ENCODE data around the gene ARHGEF4. TPM values are rescaled to one million over a fixed set of nuclear protein-coding genes. Genes with fewer than 3 reads are reported as not detected.

Gene ARHGEF4
- total and polyA plus RNA-seq, 10 of the 15 experiments (the other 5 are each of a cell fraction or from before 2014, with no cell fraction given) = 0.02 to 0.24 (median 0.16) TPM; not detected in 6

GRCh38 chr2:131033786-131034121, 197.0 kb downstream of the ARHGEF4 start:
- intact Hi-C loops (cut with micrococcal nuclease; ENCODE audit: unreplicated experiment) = no loop called here
- no peaks in the 10 kb centered on the region for H3K79me2 ChIP-seq (ENCODE audit: control insufficient read depth, insufficient read depth, low read length)
- peaks cover 2% of the 10 kb centered on the region in 2 experiments; a peak in 2 of 4 replicates for H3K27me3 ChIP-seq (replicated peaks in 1 of 2; ENCODE audit: control insufficient read depth in 2 of 2, insufficient read depth in 2 of 2, low read length in 1 of 2)
- TF ChIP-seq, protein P1, sequence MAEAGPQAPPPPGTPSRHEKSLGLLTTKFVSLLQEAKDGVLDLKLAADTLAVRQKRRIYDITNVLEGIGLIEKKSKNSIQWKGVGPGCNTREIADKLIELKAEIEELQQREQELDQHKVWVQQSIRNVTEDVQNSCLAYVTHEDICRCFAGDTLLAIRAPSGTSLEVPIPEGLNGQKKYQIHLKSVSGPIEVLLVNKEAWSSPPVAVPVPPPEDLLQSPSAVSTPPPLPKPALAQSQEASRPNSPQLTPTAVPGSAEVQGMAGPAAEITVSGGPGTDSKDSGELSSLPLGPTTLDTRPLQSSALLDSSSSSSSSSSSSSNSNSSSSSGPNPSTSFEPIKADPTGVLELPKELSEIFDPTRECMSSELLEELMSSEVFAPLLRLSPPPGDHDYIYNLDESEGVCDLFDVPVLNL (IDR thresholded peaks at IDR 0.05; ENCODE audit: low read depth, low read length) = no peak
- TF ChIP-seq NFXL1 (IDR thresholded peaks at IDR 0.05; ENCODE audit: borderline replicate concordance) (no peak), CBX3 (IDR thresholded peaks at IDR 0.05; ENCODE audit: borderline replicate concordance, low read depth) (no peak), PKNOX1 (IDR thresholded peaks at IDR 0.05) (no peak), CBFB (IDR thresholded peaks at IDR 0.05; ENCODE audit: low read depth) (no peak), ZNF207 (IDR thresholded peaks at IDR 0.05; ENCODE audit: borderline replicate concordance) (no peak), PRDM15 (CRISPR knock-in tag; IDR thresholded peaks at IDR 0.05) (no peak), FOS (IDR thresholded peaks at IDR 0.05; ENCODE audit: borderline replicate concordance, extremely low read depth, insufficient read length) (no peak), JUNB (IDR thresholded peaks at IDR 0.05) (no peak)
- RAD21 ChIA-PET (ENCODE audit: unreplicated experiment) = no interaction called here
- ATAC-seq (no peak), FAIRE-seq (no peak), DNase-seq (ENCODE audit: low read depth, low spot score) (no peak)
- SMC1A ChIA-PET (ENCODE audit: uncharacterized antibody, unreplicated experiment) = no interaction called here
- peaks cover 3% of the 10 kb centered on the region; the same call in 1 of the 2 replicates for H4K20me1 ChIP-seq (ENCODE audit: control insufficient read depth, insufficient read depth)
- no peak overlapping the region for H3K27ac ChIP-seq (ENCODE audit: control insufficient read depth, insufficient read depth)
- no peak overlapping the region for H3K4me2 ChIP-seq (ENCODE audit: control insufficient read depth, insufficient read depth)
- in situ Hi-C loops (cut with MboI) = no loop called here
- CTCF ChIA-PET = no interaction called here
- no peak overlapping the region for H3K4me3 ChIP-seq
- no peaks in the 10 kb centered on the region for H3K36me3 ChIP-seq (ENCODE audit: control insufficient read depth in 2 of 2, insufficient read depth in 2 of 2, low read length in 1 of 2)
- no TSS peak for BruUV-seq (replicated peaks)
- H2AFZ ChIP-seq (ENCODE audit: control insufficient read depth, low read depth, low read length) = no peak overlapping the region
- H3K9me3 ChIP-seq (replicated peaks; ENCODE audit: control insufficient read depth, insufficient read depth, low read length) = no peaks in the 10 kb centered on the region
- no peaks in the 10 kb centered on the region for H3K4me1 ChIP-seq (ENCODE audit: control insufficient read depth, insufficient read depth, low read length)
- POLR2A ChIA-PET = no interaction called here
- 0% methylated on average over 1 of the region's 1 CpG for WGBS (ENCODE audit: insufficient coverage, insufficient replicate concordance, low lambda C conversion rate, missing lambda C conversion rate)
- H3K9ac ChIP-seq (ENCODE audit: control insufficient read depth, insufficient read depth, low read length) = no peak overlapping the region
